Testis (tissue), 3 donors: ENCODE results near the gene ITPKC. TPM values are rescaled to one million over a fixed set of nuclear protein-coding genes. Genes with fewer than 3 reads are reported as not detected.

Experiments
- DNase-seq: peaks from one replicate; pipeline ENCODE4 v3.0.0-alpha.2; 2019
- H3K27ac ChIP-seq, 2 donors: fragments of 200-600 bp; sonication (generic); one replicate each; pipeline ENCODE4 v1.5.1; 2019
- H3K27me3 ChIP-seq: fragments of 200-600 bp; sonication (generic); one replicate; pipeline ENCODE4 v1.5.1; 2019
- H3K36me3 ChIP-seq: fragments of 200-600 bp; sonication (generic); one replicate; pipeline ENCODE4 v1.5.1; 2017; ENCODE audit warnings: low read depth; ENCODE audit errors: missing control alignments
- H3K4me1 ChIP-seq: fragments of 200-600 bp; sonication (generic); one replicate; pipeline ENCODE4 v1.5.1; 2019
- H3K4me3 ChIP-seq, 2 donors: fragments of 200-600 bp; sonication (generic); one replicate each; pipeline ENCODE4 v1.5.1; 2017 to 2019
- H3K9me3 ChIP-seq: fragments of 200-600 bp; sonication (generic); one replicate; pipeline ENCODE4 v1.5.1; 2017
- POLR2A ChIP-seq: fragments of 450-650 bp; IDR thresholded peaks from one replicate; pipeline ENCODE4 v1.6.1; 2017; ENCODE audit warnings: antibody characterized with exemption, mild to moderate bottlenecking, moderate library complexity
- WGBS, 2 donors: methylation state at CpG; one replicate each; pipeline ENCODE4 v1.1.5; 2018; 5-methylcytosine and 5-hydroxymethylcytosine counted together
- intact Hi-C: fragments of 100-400 bp; cut with DNase I; formaldehyde crosslinking; loops from one replicate; pipeline ENCODE4 v1.15.1; 2023; ENCODE audit warnings: low total_unique reads
- polyA plus RNA-seq: library from polyadenylated mRNA; stranded (reverse); fragments of 350-450 nt; fragmentation: Illumina TruSeq; extraction: RNeasy Lipid Tissue Mini Kit (QIAGEN cat#74804); gene quantifications from one replicate; pipeline ENCODE4 v1.2.3, GENCODE V29; 2014; ENCODE audit warnings: low read depth, low replicate concordance; ENCODE audit not compliant: insufficient read depth
- total RNA-seq, 2 donors: library from RNA; depleted of rRNA; stranded (reverse); fragments of >200 nt; gene quantifications; one replicate each; pipeline ENCODE4 v1.2.3, GENCODE V29; 2016
- TF ChIP-seq, protein P1 (sequence below), 3 experiments: fragments of 450-650 bp in 2 of 3; fragments of 200-600 bp in 1 of 3; sonication (generic) in 1 of 3; IDR thresholded peaks; one replicate each; pipeline ENCODE4 v1.5.1; 2016 to 2019; ENCODE audit warnings: antibody characterized with exemption in 3 of 3, mild to moderate bottlenecking in 2 of 3, moderate library complexity in 1 of 3

The ITPKC gene
- total and polyA plus RNA-seq, 3 donors from 2014 or later = 11.6 to 20.8 (median 19.2) TPM

DNA sequence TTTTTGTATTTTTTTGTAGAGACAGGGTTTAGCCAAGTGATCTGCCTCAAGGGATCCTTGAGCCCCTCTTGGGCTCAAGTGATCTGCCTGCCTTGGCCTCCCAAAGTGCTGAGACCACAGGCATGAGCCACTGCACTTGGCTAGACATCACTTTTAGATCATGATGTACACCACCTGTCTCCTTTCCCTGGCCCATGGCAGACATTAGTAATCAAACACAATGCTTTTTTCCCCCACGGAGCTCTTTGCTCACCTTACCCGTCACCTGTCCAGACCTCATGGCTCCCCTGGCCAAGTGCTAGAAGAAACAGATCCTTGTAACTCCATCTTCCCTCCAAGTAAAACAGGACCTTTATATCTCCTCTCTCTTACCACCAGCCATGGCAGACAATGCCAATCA, 44.9 kb upstream of the ITPKC start:
- intact Hi-C loops = no loop called here
- WGBS, 2 donors = 80 to 86% methylated on average over 2 of the region's 2 CpGs

DNA sequence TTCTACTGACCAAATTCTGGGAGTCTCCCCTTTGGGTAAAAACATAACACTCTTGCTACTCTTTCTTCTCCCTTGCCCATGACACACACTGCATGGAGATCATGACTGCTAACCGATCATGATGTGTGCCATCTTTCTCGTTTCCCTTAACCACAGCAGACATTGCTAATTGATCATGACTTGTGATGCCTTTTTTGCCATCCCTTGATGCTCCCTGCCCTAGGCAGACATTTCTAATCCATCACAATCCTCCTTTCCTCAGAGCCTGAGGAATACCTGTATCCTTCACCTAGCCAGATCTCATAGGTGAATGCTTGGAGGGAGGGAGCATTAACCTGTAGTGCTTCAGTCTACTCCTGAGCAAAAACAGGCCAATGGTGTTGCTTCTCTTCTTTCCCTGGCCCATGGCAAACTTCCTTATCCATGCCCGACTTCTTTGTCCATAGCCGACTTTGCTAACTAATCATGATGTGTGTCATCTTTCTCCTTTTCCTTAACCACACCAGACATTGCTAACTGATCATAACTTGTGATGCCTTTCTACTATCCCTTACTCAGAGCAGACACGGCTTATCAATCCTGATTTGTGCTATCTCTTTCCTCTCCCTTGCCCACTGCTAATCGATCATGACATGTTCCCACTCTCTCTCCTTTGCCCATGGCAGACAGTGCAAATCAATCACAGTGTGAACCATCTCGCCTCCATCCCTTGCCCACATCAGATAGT, 44.2 kb upstream of the ITPKC start:
- TF ChIP-seq, protein P1, sequence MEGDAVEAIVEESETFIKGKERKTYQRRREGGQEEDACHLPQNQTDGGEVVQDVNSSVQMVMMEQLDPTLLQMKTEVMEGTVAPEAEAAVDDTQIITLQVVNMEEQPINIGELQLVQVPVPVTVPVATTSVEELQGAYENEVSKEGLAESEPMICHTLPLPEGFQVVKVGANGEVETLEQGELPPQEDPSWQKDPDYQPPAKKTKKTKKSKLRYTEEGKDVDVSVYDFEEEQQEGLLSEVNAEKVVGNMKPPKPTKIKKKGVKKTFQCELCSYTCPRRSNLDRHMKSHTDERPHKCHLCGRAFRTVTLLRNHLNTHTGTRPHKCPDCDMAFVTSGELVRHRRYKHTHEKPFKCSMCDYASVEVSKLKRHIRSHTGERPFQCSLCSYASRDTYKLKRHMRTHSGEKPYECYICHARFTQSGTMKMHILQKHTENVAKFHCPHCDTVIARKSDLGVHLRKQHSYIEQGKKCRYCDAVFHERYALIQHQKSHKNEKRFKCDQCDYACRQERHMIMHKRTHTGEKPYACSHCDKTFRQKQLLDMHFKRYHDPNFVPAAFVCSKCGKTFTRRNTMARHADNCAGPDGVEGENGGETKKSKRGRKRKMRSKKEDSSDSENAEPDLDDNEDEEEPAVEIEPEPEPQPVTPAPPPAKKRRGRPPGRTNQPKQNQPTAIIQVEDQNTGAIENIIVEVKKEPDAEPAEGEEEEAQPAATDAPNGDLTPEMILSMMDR (IDR thresholded peaks at IDR 0.05) = no peak
- no peak for TF ChIP-seq POLR2A

More for the DNA sequence above, 44.9 kb upstream of the ITPKC start:
- Histone ChIP-seq H3K9me3 (no peaks in the 10 kb centered on the region), H3K27ac (no peak overlapping the region), H3K4me3 (no peak overlapping the region), H3K36me3 (no peaks in the 10 kb centered on the region), H3K27me3 (no peaks in the 10 kb centered on the region), H3K4me1 (no peaks in the 10 kb centered on the region)
- TF ChIP-seq, protein P1 (IDR thresholded peaks at IDR 0.05) = no peak
- no peak for TF ChIP-seq POLR2A
- no peak for DNase-seq

DNA sequence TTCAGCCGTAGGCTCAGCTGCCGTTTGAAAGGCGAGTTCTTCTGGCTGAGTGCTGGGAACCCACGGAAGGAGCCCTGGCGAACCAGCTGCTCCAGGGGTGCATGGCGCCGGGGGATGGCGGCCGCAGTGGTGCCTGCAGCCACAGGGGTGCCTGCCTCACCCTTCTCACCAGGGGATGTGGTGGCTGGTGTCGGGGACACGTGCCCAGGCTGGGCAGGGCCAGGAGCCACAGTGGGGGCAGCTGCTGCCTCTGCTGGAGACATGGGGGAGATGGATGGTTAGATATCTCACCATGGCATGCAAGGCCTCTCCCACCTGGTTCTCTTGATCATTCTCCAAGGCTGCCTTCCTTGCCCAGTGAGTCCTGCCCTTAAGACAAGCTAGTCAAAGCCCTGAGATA, 43.5 kb upstream of the ITPKC start:
- Histone ChIP-seq H3K9me3 (no peaks in the 10 kb centered on the region), H3K4me3 (no peak overlapping the region), H3K4me1 (no peaks in the 10 kb centered on the region), H3K27me3 (no peaks in the 10 kb centered on the region), H3K27ac (no peak overlapping the region), H3K36me3 (no peaks in the 10 kb centered on the region)
- no peak for DNase-seq
- intact Hi-C loops = no loop called here
- 96 to 98% methylated on average over 9 to 10 of the region's 11 CpGs for WGBS, 2 donors
- TF ChIP-seq, protein P1 (IDR thresholded peaks at IDR 0.05) = no peak
- no peak for TF ChIP-seq POLR2A

More for the DNA sequence above, 44.2 kb upstream of the ITPKC start:
- intact Hi-C loops = no loop called here
- WGBS, 2 donors = 94 to 96% methylated on average over 7 of the region's 7 CpGs
- no peak overlapping the region for H3K27ac ChIP-seq
- H3K36me3 ChIP-seq = no peaks in the 10 kb centered on the region
- H3K4me3 ChIP-seq = no peak overlapping the region
- no peak for DNase-seq
- no peaks in the 10 kb centered on the region for H3K27me3 ChIP-seq
- no peaks in the 10 kb centered on the region for H3K4me1 ChIP-seq
- no peaks in the 10 kb centered on the region for H3K9me3 ChIP-seq

DNA sequence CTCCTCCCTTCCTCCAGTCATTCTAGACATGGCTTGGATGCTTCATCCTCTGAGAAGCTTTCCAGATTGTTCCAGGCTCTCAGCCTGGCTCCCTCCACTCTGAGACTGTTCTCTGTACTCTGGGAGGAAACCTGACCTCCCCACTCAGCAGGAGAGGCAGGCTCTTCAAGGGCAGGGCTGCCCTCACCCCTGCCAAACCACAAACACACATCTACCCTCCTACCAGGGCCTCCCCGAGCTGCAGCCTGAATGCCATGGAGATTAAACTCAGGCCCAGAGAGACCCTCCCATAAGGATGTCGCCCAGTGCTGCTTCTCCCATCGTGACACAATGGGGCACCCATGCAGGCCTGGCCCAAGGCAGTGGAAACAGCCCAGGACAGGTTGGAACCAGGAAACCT, 42.6 kb upstream of the ITPKC start:
- H3K9me3 ChIP-seq = no peaks in the 10 kb centered on the region
- no peak for DNase-seq
- WGBS, 2 donors = 67 to 84% methylated on average over 3 of the region's 3 CpGs
- H3K4me3 ChIP-seq = no peak overlapping the region
- H3K4me1 ChIP-seq = no peaks in the 10 kb centered on the region
- no peak overlapping the region for H3K27ac ChIP-seq
- no peaks in the 10 kb centered on the region for H3K36me3 ChIP-seq
- no peak for TF ChIP-seq POLR2A
- TF ChIP-seq, protein P1 (IDR thresholded peaks at IDR 0.05) = no peak
- no peaks in the 10 kb centered on the region for H3K27me3 ChIP-seq
- intact Hi-C loops = no loop called here

DNA sequence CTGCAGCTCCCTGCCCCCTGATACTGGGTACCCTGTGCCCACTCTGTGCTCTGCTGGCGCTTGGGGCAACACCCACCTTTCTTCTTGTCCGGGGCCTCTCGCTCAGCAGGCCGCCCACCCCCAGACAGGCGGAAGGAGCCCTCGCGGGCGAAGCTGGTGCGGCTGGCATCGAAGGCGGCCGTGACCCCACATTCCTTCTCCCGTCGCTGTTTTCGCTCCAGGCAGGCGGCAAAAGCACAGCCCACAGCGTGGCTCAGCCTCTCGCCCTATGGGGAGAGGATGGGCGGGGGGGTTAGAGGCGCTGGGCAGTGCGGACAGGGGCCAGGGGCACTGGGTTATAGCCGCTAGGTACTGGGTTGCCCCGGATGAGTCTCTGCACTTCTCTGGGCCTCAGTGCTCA, 39.8 kb upstream of the ITPKC start:
- Histone ChIP-seq H3K27me3 (no peaks in the 10 kb centered on the region), H3K4me3 (no peak overlapping the region), H3K9me3 (no peaks in the 10 kb centered on the region), H3K27ac (no peak overlapping the region), H3K36me3 (no peaks in the 10 kb centered on the region), H3K4me1 (no peaks in the 10 kb centered on the region)
- WGBS, 2 donors = 97% methylated on average over 14 to 23 of the region's 23 CpGs
- DNase-seq = no peak
- TF ChIP-seq, protein P1 (IDR thresholded peaks at IDR 0.05) = no peak
- TF ChIP-seq POLR2A = no peak
- intact Hi-C loops = no loop called here
